GM18909 (cell line): ENCODE data around the gene ANK2.
A peak's percentile ranks its signal among the peaks of the same experiment; 100 is the strongest.
"Not testable (repeated sequence)": the region's sequence is repeated elsewhere in the genome, so short reads cannot be mapped to it uniquely, and the experiment has no call there.

Experiments
- ATAC-seq: cut with Tn5 transposase; IDR thresholded peaks from one replicate; pipeline ENCODE4 v1.9.1; 2021; ENCODE audit warnings: mild to moderate bottlenecking; ENCODE audit not compliant: unreplicated experiment, poor library complexity

The ANK2 gene

GRCh38 chr4:113050837-113051236 is 1.4 kb downstream of the ANK2 start:
- ATAC-seq = no peak

GRCh38 chr4:113051361-113051760 is 1.9 kb downstream of the ANK2 start:
- no peak for ATAC-seq

DNA sequence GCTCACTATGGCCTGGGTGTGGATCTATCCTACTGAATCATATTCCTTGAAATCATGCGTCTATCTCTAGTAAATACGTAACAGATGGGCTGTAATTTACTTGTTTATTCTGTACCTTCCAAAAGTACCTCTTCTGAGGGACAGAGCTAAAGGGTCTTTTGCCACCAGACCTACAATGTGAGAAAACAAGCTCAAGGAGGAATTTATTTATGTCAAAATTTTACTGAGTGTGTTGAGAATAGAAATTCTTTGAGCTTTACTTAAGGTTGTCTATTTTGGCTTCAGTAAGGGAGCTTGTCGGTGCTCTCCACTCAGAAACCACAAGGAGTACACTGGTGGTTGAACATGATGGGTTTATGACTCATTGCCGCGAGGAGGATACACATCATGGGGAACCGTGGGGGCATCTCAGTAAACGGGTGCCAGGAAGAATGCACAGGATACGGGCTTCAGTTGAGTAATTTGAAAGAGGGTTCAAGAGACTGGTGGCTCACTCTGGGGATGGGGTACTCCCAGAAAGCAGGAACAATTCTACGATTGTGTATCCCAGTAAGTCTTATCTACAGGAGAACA is 3.0 kb downstream of the ANK2 start:
- ATAC-seq = peak; percentile 92

- no peak for ATAC-seq
Observed at GRCh38 chr4:113053883-113054282, 4.4 kb downstream of the ANK2 start.

- ATAC-seq = no peak
Observed at GRCh38 chr4:113056318-113056717, 6.9 kb downstream of the ANK2 start.

- no peak for ATAC-seq
Observed at GRCh38 chr4:113057891-113058290, 8.4 kb downstream of the ANK2 start.

- ATAC-seq = no peak
Observed at GRCh38 chr4:113059449-113060182, 10.2 kb downstream of the ANK2 start.

GRCh38 chr4:113060853-113061252 is 11.4 kb downstream of the ANK2 start:
- no peak for ATAC-seq

- ATAC-seq = no peak
Observed at GRCh38 chr4:113064244-113064643, 14.8 kb downstream of the ANK2 start.

DNA sequence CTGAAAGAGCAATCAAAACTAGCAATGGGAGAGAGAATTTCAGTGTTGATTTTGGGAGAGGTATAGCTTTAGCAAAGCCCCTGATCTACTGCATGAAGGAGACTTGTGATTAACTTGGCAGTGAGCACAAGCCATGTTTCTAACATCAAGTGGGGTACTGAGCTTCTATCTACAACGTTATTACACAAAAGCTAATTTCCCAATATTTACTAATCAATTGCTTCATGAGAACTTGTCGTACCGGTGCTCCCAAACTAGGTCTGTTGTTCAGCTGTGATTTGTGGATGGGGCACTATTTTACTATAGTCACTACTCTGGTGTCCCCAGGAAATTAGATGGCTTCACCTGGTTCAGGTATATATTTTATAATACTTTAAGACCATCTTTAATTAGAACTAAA is 16.2 kb downstream of the ANK2 start:
- ATAC-seq = no peak

DNA sequence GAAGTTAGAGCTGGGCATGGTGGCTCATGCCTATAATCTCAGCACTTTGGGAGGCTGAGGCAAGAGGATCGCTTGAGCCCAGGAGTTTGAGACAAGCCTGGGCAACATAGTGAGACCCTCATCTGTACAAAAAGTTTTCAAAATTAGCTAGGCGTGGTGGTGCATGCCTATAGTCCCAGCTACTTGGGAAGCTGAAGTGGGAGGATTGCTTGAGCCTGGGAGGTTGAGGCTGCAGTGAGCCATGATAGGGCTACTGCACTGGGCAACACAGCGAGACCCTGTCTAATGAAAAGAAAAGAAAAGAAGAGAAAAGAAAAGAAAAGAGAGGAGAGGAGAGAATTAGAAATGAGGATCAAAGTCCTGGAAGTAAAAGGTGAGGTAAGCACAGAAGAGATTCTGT is 19.3 kb downstream of the ANK2 start:
- not testable (repeated sequence) for ATAC-seq

GRCh38 chr4:113069212-113069892 is 19.9 kb downstream of the ANK2 start:
- no peak for ATAC-seq

GRCh38 chr4:113070755-113071154 is 21.3 kb downstream of the ANK2 start:
- no peak for ATAC-seq

DNA sequence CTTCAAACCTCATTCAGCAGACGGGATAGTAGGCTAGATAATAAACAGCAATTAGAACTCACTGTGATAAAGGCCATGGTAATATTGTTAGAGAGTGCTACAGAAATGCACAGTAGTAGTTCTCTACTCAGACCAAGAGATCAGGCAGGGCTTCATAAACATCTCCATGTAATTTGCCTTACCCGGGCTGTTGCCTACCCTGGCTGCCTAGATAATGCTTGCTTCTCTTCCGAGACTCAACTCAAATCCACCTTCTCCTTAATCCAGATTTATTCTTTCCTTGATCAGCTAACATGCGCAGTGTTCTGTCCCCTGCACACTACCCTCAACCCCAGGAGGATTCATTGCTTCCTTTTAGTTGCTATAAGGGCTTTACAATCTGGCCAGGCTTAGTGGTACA is 21.8 kb downstream of the ANK2 start:
- ATAC-seq = no peak

DNA sequence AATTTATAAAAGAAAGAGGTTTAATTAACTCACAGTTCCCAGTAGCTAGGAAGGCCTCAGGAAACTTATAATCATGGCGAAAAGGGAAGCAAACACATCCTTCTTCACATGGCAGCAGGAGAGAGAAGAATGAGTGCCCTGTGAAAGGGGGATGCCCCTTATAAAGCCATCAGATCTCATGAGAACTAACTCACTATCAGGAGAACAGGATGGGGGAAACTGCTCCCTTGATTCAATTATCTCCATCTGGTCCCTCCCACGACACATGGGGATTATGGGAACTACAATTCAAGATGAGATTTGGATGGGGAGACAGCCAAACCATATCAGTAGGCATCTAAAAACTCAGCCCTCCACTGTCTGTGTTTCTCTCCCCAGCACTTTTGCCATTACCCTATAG is 22.4 kb downstream of the ANK2 start:
- ATAC-seq = no peak

DNA sequence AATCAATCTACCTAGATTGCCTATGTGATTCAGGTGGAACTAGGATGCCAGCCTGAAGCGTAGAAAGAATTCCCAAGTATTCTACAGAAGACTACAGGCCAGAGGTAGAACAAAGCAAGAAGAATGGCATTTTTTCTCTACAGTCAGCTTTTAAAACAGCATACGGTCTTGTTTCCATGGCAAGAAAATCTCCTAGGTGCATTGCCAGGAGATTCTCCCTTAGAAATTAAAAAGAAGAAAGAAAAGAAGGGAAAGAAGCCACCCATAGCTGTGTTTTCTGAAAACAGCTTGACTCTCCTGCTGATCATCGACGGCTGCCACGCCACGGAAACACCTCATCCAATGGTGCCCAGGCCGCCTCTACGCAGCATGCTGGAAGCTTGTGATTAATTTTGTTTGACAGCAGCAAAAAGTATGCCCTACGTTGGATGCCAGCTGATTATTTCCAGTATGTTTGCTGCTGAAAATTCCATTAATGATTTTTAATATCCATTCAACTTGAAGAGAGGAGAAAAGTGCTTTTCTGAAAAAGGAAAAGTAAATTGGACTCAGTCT is 24.1 kb downstream of the ANK2 start:
- ATAC-seq = no peak

GRCh38 chr4:113077575-113077974 is 28.1 kb downstream of the ANK2 start:
- no peak for ATAC-seq

GRCh38 chr4:113078066-113078465 is 28.6 kb downstream of the ANK2 start:
- ATAC-seq = no peak

DNA sequence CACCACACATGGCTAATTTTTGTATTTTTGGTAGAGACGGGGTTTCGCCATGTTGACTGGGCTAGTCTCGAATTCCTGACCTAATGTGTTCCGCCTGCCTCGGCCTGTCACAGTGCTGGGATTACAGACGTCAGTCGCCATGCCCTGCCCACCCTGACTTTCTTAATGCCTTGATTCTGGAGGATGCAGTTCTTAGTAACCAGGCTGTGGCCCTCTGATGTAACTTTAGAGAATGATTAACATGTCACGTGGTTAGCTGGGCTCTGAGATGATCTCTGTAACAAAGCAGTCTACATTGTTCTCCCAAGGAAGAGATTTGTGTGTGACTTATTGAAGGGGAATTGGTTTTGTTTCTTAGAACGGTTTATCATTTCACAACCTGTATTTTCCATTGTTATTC is 30.6 kb downstream of the ANK2 start:
- ATAC-seq = peak; percentile 82

DNA sequence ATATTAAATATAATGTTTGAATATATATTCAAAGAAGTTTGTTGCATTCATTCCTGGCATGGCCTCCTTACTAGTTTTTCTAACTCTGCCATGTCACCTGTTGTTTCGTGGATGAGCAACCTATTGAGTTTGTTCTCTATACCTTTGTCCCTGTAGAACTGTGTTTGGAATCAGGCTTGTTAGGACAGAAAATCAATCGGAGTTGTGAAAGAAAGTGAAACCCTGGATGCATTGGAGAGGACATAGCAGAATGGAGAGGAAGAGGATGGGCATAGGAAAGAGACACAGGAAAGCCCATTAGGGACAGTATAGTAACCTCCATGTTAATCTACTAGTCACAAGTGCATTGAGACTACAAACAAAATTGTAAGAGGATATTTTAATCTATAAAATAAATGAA is 31.2 kb downstream of the ANK2 start:
- ATAC-seq = no peak

DNA sequence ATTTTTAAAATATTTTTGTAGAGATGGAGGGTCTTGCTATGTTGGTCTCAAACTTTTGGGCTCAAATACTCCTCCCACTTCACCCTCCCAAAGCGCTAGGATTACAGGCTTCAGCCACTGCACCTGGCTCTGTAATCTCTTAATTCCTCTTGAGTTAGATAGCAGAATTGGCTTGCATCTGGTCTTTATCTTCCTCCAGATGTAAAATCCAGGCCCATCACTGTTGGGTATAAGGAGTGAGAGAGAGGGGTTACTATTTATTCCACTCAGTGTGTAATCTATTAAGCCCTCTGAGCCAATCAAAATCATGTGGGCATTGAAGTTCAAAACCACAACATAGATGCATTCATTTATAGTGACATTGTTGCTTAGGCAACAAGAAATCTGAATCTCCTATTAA is 33.9 kb downstream of the ANK2 start:
- ATAC-seq = no peak
